GM12892 (cell line): ENCODE measurements around the gene LCN6.

Experiments
- POLR2A ChIP-seq: IDR thresholded peaks from 2 replicates; pipeline ENCODE4 v1.6.1; 2011; ENCODE audit warnings: low read depth, low read length, control low read depth
- POLR2AphosphoS5 ChIP-seq: IDR thresholded peaks from 2 replicates; pipeline ENCODE4 v1.6.1; 2011; ENCODE audit warnings: low read depth, low read length, control low read depth

- TF ChIP-seq POLR2A = no peak
- TF ChIP-seq POLR2AphosphoS5 = no peak
Measured at GRCh38 chr9:136748201-136748600, at the start of gene LCN6.
